ENCODE measurements around the gene TMEM120A.
"Not testable (repeated sequence)": the region's sequence is repeated elsewhere in the genome, so short reads cannot be mapped to it uniquely, and the experiment has no call there.

Gene TMEM120A

DNA sequence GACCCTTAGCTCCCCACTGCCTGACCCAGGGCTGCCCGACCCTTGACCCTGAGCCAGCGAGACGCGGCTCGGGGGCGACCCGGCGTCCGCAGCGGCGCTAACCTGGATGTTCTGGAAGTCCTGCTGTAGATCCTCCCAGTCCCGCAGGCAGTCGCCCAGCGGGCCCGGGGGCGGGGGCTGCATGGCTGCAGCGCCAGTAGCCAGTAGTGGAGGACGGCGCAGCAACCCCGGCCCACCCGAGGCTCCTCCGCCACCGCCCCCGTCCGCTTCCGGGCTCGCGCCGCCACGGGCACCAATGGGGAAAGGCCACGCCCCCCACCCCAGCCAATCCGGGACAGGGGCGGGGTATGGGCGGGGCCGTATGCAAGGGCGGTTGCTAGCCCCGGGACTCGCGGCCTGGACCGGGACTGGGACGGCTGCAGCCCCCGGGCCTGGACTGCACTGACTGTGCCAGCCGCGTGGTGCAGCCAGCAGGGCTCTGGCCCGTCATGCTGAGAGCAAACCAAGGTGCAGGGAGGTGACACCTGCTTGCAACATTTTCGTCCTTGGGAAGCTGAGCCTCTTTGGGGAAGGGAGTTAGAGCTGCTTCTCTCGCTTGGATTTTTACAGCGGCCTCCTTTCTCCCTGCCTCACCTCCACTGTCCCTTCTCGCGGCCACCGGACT, at the start of gene TMEM120A:
Gene TMEM120A (minus strand): TSS at position 208 of the 664 bp plus-strand sequence. CDS start 25 bp downstream, at position 183.
- no peak for FAIRE-seq

DNA sequence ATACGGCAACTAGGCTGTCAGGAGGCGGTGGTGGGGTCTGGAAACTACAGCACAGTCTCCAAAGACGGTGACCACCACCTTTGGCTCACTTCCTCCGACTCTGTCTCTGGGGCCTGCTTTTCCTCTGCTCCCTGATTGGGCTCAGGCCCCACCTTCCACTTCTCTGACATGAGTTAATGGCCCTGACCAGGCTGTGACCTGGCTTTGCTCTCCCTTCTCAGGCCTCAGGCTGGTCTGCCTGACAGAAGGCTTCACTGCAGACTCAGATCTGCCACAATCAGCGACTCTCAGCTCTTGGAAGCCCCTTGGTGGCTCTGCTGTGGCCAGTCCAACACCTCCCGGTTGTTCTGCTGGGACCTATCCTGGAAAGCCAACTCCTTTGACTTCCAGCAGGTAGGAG, 45.7 kb upstream of the TMEM120A start:
- no peak for FAIRE-seq

DNA sequence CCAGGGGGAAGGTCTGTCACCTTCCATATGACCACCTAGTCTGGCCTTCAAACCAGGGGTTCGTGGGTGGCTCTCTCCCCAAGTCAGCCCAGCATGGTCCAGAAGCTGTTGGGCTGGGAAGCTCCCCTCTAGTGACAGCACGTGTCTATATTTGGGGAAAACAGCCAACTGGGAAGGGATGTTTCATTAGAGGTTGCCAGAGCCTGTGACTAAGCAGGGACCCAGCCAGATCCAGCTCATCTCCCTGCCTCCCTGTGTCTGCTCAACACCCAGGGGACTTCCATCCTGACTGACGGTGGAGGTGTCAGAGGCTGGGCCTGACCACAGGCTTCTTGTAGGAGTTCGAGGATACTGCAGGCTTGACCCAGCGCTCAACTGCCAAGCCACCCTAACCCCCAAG, 42.9 kb upstream of the TMEM120A start:
- FAIRE-seq = no peak

GRCh38 chr7:76031964-76032363, 37.6 kb upstream of the TMEM120A start:
- FAIRE-seq = no peak

- FAIRE-seq = not testable (repeated sequence)
These were observed 35.3 kb upstream of the TMEM120A start for GRCh38 chr7:76029682-76030081.

DNA sequence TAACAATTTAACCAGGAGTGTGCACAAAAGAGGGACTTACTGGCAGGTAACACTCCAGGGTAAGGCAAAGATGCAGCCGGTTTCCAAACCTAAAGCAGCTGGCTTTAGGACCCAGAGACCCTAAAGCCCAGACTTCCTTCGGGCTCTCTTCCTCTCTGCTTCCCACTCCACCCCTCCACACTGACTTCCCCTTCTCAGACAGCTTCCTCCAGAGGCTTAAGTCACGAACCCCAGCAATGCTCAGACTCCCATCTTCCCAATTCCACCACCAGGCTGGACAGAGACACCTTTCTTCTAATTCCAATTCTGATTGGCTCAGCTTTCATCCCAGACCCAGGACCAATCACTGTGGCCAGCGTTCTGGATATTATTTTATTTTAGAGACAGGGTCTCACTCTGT, 28.6 kb upstream of the TMEM120A start:
- FAIRE-seq = no peak

GRCh38 chr7:76022026-76022780, 27.8 kb upstream of the TMEM120A start:
- FAIRE-seq = no peak

DNA sequence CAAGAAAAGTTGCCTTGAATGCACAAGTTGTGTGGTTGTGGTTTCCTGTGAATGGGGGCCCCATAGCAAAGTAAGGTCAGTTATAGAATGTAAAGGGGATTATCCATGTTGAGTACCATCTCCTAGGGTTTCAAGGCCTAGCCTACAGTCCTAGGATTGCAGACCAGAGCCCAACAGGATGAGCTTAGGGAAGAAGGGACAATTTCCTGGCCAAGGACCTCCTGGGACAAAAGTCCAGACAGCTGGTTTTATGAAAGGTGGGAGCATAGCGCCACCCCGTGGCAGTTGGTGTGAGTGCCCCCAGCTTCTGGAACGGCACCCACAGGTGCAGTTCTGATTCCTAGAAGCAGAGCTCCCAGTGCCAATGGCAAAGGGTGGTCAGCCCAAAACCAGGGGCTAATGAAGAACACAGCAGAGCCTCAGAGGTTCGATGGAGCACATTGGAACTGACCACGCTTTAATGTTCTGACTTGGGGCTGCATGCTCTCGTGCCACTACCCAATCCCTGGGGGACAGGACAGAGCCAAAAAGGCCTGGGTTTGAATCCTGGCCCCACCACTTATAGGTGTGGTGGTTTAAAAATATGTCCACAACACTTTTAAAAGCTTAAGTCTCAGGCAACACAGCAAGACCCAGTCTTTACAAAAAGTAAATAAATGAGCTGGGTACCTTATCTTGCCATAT, 25.8 kb upstream of the TMEM120A start:
- FAIRE-seq = no peak

DNA sequence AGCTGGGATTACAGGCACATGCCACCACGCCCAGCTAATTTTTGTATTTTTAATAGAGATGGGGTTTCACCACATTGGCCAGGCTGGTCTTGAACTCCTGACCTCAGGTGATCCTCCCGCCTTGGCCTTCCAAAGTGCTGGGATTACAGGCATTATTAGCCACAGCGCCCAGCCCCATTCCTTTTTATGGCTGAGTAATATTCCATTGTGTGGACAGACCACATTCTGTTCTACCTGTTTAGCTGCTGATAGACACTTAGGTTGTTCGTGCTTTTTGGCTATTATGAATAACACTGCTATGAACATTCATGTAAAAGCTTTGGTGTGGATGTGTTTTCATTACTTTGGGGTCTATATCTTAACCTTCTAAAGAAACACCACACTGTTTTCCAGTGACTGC, 24.1 kb upstream of the TMEM120A start:
- not testable (repeated sequence) for FAIRE-seq

DNA sequence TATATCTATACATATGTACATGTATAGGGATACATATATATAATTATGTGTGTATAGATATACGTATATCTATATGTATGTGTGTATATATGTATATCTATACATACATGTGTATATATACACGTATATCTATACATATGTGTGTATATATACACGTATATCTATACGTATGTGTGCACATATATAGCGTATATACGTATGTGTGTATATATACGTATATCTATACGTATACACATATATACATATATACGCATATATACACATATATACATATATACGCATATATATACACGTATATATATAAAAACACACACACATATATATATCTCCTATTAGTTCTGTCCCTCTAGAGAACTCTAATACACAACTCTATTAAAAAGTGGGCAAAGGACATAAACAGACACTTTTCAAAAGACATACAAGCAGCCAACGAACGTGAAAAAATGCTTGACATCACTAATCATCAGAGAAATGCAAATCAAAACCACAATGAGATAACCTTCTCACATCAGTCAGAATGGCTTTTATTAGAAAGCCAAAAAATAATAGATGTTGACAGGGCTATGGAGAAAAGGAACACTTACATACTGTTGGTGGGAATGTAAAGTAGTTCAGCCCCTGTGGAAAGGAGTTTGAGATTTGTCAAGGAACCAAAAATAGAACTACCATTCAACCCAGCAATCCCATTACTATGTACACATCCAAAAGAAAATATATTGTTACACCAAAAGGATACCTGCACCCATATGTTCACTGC, 22.0 kb upstream of the TMEM120A start:
- no peak for FAIRE-seq

DNA sequence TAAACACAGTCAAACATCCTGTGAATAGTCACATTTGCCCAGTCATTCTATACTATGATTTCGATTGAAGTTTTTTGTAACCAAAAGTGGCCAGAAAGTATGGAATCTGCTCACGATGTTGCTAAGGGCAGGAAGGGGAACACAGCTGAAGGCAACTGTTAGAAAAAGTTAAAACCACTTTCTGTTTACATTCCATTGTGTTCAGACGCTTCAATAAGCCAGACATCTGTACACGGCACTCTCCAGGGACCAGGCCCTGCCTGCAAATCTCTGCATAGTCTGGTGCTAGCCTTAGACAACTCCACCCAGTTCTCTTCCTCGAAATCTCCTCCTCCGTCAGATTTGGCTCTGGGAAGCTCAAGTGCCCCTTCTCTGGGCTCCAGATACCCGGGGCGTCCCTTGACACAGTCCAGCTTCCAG, 17.1 kb upstream of the TMEM120A start:
- peak; percentile 43 for FAIRE-seq

GRCh38 chr7:76009672-76010600, 15.5 kb upstream of the TMEM120A start:
- no peak for FAIRE-seq

- FAIRE-seq = no peak
These were observed 13.8 kb upstream of the TMEM120A start for GRCh38 chr7:76008156-76008687.

- not testable (repeated sequence) for FAIRE-seq
These were observed 10.6 kb upstream of the TMEM120A start for GRCh38 chr7:76005004-76005403.

- FAIRE-seq = no peak
These were observed 9.0 kb upstream of the TMEM120A start for GRCh38 chr7:76003351-76003750.

DNA sequence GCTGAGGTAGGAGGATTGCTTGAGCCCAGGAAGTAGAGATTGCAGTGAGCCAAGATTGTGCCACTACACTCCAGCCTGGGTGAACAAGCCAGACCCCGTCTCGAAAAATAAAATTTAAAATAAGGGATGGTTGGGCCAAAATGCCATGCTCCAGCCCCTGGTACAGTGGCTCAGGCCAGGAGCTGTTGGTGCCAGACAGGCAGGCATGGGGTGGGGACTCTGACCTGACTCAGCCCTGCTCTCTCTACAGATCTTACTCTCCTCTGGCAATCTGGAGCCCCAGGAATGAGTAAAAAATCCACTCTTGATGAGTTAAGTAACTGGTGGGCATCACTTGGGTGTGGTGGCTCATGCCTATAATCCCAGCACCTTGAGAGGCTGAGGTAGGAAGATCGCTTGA, 8.4 kb upstream of the TMEM120A start:
- no peak for FAIRE-seq

DNA sequence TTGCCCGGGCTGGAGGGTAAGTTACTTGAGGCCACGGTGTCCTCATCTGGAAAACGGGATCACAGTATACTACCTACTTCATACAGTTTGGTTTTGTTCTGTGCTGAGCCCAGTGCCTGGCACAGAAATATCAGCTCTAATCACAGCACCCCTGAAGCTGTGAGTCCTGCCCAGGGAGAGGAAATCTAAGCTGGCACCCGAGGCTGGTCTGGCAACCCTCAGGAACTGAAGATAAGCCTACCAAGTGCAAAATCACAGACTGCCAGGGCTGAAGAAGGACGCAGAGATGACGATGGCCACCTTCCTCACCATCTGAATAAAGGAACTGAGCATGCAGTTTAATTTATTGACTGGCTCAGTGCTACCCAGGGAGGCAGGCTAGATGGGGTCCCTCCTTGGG, 7.7 kb upstream of the TMEM120A start:
- no peak for FAIRE-seq

GRCh38 chr7:76000566-76000965, 6.2 kb upstream of the TMEM120A start:
- FAIRE-seq = no peak

DNA sequence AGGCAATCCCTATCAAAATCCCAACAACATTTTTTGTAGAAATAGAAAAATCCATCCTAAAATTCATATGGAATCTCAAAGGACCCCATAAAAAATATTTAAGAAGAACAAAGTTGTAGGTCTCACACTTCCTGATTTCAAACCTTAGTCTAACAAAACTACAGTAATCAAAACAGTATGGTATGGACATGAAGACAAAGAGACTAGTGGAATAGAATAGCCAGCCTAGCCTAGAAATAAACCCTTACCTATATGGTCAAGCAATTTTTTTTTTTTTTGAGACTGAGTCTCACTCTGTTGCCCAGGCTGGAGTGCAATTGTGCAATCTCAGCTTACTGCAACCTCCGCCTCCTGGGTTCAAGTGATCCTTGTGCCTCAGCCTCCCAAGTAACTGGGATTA, 3.6 kb upstream of the TMEM120A start:
- no peak for FAIRE-seq

DNA sequence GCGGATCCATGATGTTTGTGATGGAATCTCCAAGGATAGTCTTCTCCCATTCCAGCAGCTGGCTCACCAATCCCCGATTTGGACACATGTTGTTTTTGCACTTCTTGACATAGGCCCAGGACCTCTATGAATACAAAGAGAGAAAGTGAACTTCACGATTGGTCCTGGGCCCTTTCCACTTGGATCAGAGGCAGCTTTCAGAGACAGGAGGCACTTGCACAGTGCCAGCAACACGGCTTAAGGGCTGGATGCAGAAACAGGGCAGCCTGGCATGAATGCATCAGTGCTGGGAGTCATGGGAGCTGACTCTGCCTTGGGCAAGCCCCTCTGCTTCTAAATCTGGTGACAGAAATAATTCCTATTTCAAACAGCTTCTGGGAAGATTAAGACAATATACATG, 2.1 kb upstream of the TMEM120A start:
- FAIRE-seq = no peak

- FAIRE-seq = no peak
These were observed 1.6 kb upstream of the TMEM120A start for GRCh38 chr7:75995996-75996395.

DNA sequence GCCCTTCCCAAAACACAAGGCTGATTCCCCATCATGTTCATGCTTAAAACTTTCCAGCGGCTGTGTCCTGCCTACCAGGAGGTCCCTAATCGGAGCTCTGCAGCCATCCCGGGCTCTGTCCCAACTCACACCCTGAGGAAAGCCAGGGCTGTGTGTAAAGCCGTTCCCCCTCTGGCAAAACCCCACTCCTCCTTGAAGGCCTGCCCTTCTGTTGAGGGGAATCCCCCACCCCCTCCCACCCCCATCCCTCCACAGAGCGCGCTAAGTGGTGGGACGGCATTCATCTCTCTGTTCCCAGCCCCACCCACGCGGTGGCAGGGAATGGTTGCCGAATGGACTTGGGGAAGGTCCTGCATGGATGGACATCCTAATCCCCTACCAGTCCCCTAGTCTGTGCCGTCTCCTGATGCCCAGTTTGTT, 667 bp upstream of the TMEM120A start:
- no peak for FAIRE-seq

All from endometrium (tissue), 2 donors.